Stomach smooth muscle (tissue), 2 donors: ENCODE data around the gene ZDHHC19.

Source experiments
- H3K27ac ChIP-seq: one replicate; pipeline ENCODE4 v1.7.0; 2013; ENCODE audit warnings: mild to moderate bottlenecking, low read length, inconsistent platforms
- H3K27me3 ChIP-seq, 2 donors: one replicate each; pipeline ENCODE4 v1.7.0; 2013; ENCODE audit warnings: low read length in 2 of 2; ENCODE audit not compliant: insufficient read depth in 2 of 2, control insufficient read depth in 1 of 2
- H3K36me3 ChIP-seq, 2 donors: one replicate each; pipeline ENCODE4 v1.7.0; 2013; ENCODE audit warnings: low read length in 2 of 2; ENCODE audit not compliant: control insufficient read depth in 2 of 2, insufficient read depth in 2 of 2
- H3K4me1 ChIP-seq: one replicate; pipeline ENCODE4 v1.7.0; 2013; ENCODE audit warnings: low read length; ENCODE audit not compliant: control insufficient read depth, insufficient read depth
- H3K4me3 ChIP-seq, 2 donors: one replicate each; pipeline ENCODE4 v1.7.0; 2013; ENCODE audit warnings: low read length in 2 of 2
- H3K9ac ChIP-seq, 2 donors: one replicate each; pipeline ENCODE4 v1.7.0; 2013; ENCODE audit warnings: low read length in 2 of 2, mild to moderate bottlenecking in 1 of 2
- H3K9me3 ChIP-seq, 2 donors: one replicate each; pipeline ENCODE4 v1.7.0; 2013; ENCODE audit warnings: low read length in 2 of 2; ENCODE audit not compliant: control insufficient read depth in 2 of 2
- donor health status: healthy.
- donor health status: Pancreatic carcinoma.

ZDHHC19 gene

GRCh38 chr3:196238612-196239560 is 27.7 kb upstream of the ZDHHC19 start:
- H3K36me3 ChIP-seq: peaks cover 27 to 36% of the 10 kb centered on the region in 2 donors
- no peak overlapping the region for H3K4me3 ChIP-seq
- H3K9me3 ChIP-seq: no peaks in the 10 kb centered on the region
- no peaks in the 10 kb centered on the region for H3K27me3 ChIP-seq
- no peak overlapping the region for H3K9ac ChIP-seq
- no peak overlapping the region for H3K27ac ChIP-seq
- no peaks in the 10 kb centered on the region for H3K4me1 ChIP-seq

- Histone ChIP-seq H3K4me1 (no peaks in the 10 kb centered on the region), H3K36me3 (peaks cover 24 to 33% of the 10 kb centered on the region in 2 donors), H3K27ac (no peak overlapping the region), H3K9me3 (no peaks in the 10 kb centered on the region), H3K4me3 (no peak overlapping the region), H3K27me3 (no peaks in the 10 kb centered on the region), H3K9ac (no peak overlapping the region)
Measured at GRCh38 chr3:196237203-196237602, 26.0 kb upstream of the ZDHHC19 start.

GRCh38 chr3:196236223-196236622 is 25.0 kb upstream of the ZDHHC19 start:
- peaks cover 15 to 26% of the 10 kb centered on the region in 2 donors for H3K36me3 ChIP-seq

GRCh38 chr3:196235452-196236122 is 24.4 kb upstream of the ZDHHC19 start:
- Histone ChIP-seq H3K27ac (peak overlapping the region; percentile 31), H3K36me3 (peaks cover 15 to 26% of the 10 kb centered on the region in 2 donors), H3K27me3 (no peaks in the 10 kb centered on the region), H3K9me3 (no peaks in the 10 kb centered on the region), H3K9ac (no peak overlapping the region), H3K4me1 (no peaks in the 10 kb centered on the region), H3K4me3 (no peak overlapping the region)

More at GRCh38 chr3:196236223-196236622, 25.0 kb upstream of the ZDHHC19 start:
- Histone ChIP-seq H3K9me3 (no peaks in the 10 kb centered on the region), H3K27me3 (no peaks in the 10 kb centered on the region), H3K4me3 (no peak overlapping the region), H3K27ac (peak overlapping the region; percentile 31), H3K4me1 (no peaks in the 10 kb centered on the region), H3K9ac (no peak overlapping the region)

GRCh38 chr3:196232882-196233251 is 21.7 kb upstream of the ZDHHC19 start:
- Histone ChIP-seq H3K27ac (no peak overlapping the region), H3K4me1 (no peaks in the 10 kb centered on the region), H3K9ac (no peak overlapping the region), H3K9me3 (no peaks in the 10 kb centered on the region), H3K4me3 (no peak overlapping the region), H3K36me3 (peaks cover 10 to 11% of the 10 kb centered on the region in 2 donors), H3K27me3 (no peaks in the 10 kb centered on the region)

- Histone ChIP-seq H3K9ac (no peak overlapping the region), H3K9me3 (no peaks in the 10 kb centered on the region)
Measured at GRCh38 chr3:196232154-196232881, 21.1 kb upstream of the ZDHHC19 start.

GRCh38 chr3:196227629-196228493 is 16.7 kb upstream of the ZDHHC19 start:
- no peaks in the 10 kb centered on the region for H3K36me3 ChIP-seq
- peaks cover 4% of the 10 kb centered on the region for H3K4me1 ChIP-seq
- no peaks in the 10 kb centered on the region for H3K9me3 ChIP-seq
- H3K4me3 ChIP-seq: no peak overlapping the region
- H3K9ac ChIP-seq: no peak overlapping the region
- H3K27me3 ChIP-seq: peaks cover 0 to 2% of the 10 kb centered on the region in 2 donors
- no peak overlapping the region for H3K27ac ChIP-seq

More at GRCh38 chr3:196232154-196232881, 21.1 kb upstream of the ZDHHC19 start:
- Histone ChIP-seq H3K4me1 (peaks cover 4% of the 10 kb centered on the region), H3K36me3 (peaks cover 4 to 6% of the 10 kb centered on the region in 2 donors), H3K4me3 (no peak overlapping the region), H3K27ac (no peak overlapping the region), H3K27me3 (no peaks in the 10 kb centered on the region)

GRCh38 chr3:196227121-196227561 is 15.9 kb upstream of the ZDHHC19 start:
- peaks cover 0 to 2% of the 10 kb centered on the region in 2 donors for H3K27me3 ChIP-seq
- no peaks in the 10 kb centered on the region for H3K36me3 ChIP-seq
- H3K4me3 ChIP-seq: no peak overlapping the region
- peaks cover 4% of the 10 kb centered on the region for H3K4me1 ChIP-seq
- H3K9ac ChIP-seq: no peak overlapping the region
- H3K27ac ChIP-seq: no peak overlapping the region
- no peaks in the 10 kb centered on the region for H3K9me3 ChIP-seq

GRCh38 chr3:196225763-196226364 is 14.7 kb upstream of the ZDHHC19 start:
- Histone ChIP-seq H3K27me3 (peaks cover 0 to 2% of the 10 kb centered on the region in 2 donors), H3K9me3 (no peaks in the 10 kb centered on the region), H3K9ac (no peak overlapping the region), H3K4me1 (peaks cover 4% of the 10 kb centered on the region), H3K4me3 (no peak overlapping the region), H3K36me3 (no peaks in the 10 kb centered on the region), H3K27ac (no peak overlapping the region)
